ENCODE results near the gene RHOD. TPM values are rescaled to one million over a fixed set of nuclear protein-coding genes. Genes with fewer than 3 reads are reported as not detected.

The RHOD gene
- total and polyA plus RNA-seq, 2 experiments from 2014 or later = 43.3 to 77.6 TPM

GRCh38 chr11:67029146-67029545, 27.5 kb upstream of the RHOD start:
- H3K27me3 ChIP-seq = peaks cover 14% of the 10 kb centered on the region
- H3K4me2 ChIP-seq = no peak overlapping the region
- no peak overlapping the region for H2AFZ ChIP-seq
- H3K9me3 ChIP-seq (ENCODE audit: low read depth) = no peaks in the 10 kb centered on the region
- H3K4me3 ChIP-seq = no peak overlapping the region
- no peaks in the 10 kb centered on the region for H3K79me2 ChIP-seq
- H3K36me3 ChIP-seq (replicated peaks; ENCODE audit: insufficient read depth, low read depth) = no peaks in the 10 kb centered on the region
- DNase-seq (ENCODE audit: low spot score) = no peak
- H3K9me2 ChIP-seq (replicated peaks; ENCODE audit: insufficient read depth) = no peaks in the 10 kb centered on the region
- 88% methylated on average over 6 of the region's 6 CpGs for WGBS (ENCODE audit: low lambda C conversion rate, missing lambda C conversion rate)
- H3K4me1 ChIP-seq (ENCODE audit: insufficient read depth) = peaks cover 8% of the 10 kb centered on the region
- TF ChIP-seq CTCF (IDR thresholded peaks at IDR 0.05; ENCODE audit: poor library complexity) (no peak), EZH2phosphoT487 (IDR thresholded peaks at IDR 0.05; ENCODE audit: low read depth, severe bottlenecking, unreplicated experiment) (no peak), EZH2 (IDR thresholded peaks at IDR 0.05; ENCODE audit: borderline replicate concordance) (no peak)
- no peak overlapping the region for H3K27ac ChIP-seq
- H4K20me1 ChIP-seq (ENCODE audit: insufficient read depth, poor library complexity, severe bottlenecking) = no peaks in the 10 kb centered on the region

- no peaks in the 10 kb centered on the region for H3K9me2 ChIP-seq (replicated peaks; ENCODE audit: insufficient read depth)
- no peak for DNase-seq (ENCODE audit: low spot score)
- no peak overlapping the region for H3K4me3 ChIP-seq
- H3K27me3 ChIP-seq = no peaks in the 10 kb centered on the region
- peaks cover 8% of the 10 kb centered on the region for H3K4me1 ChIP-seq (ENCODE audit: insufficient read depth)
- TF ChIP-seq EZH2phosphoT487 (IDR thresholded peaks at IDR 0.05; ENCODE audit: low read depth, severe bottlenecking, unreplicated experiment) (no peak), EZH2 (IDR thresholded peaks at IDR 0.05; ENCODE audit: borderline replicate concordance) (no peak), CTCF (IDR thresholded peaks at IDR 0.05; ENCODE audit: poor library complexity) (no peak)
- WGBS (ENCODE audit: low lambda C conversion rate, missing lambda C conversion rate) = 63% methylated on average over 9 of the region's 9 CpGs
- no peaks in the 10 kb centered on the region for H3K9me3 ChIP-seq (ENCODE audit: low read depth)
- H3K79me2 ChIP-seq = no peaks in the 10 kb centered on the region
- H3K27ac ChIP-seq = no peak overlapping the region
- no peaks in the 10 kb centered on the region for H4K20me1 ChIP-seq (ENCODE audit: insufficient read depth, poor library complexity, severe bottlenecking)
- H3K36me3 ChIP-seq (replicated peaks; ENCODE audit: insufficient read depth, low read depth) = no peaks in the 10 kb centered on the region
- no peak overlapping the region for H3K4me2 ChIP-seq
- no peak overlapping the region for H2AFZ ChIP-seq
Observed at GRCh38 chr11:67030976-67031375, 25.7 kb upstream of the RHOD start.

GRCh38 chr11:67031791-67032561, 24.7 kb upstream of the RHOD start:
- H4K20me1 ChIP-seq (ENCODE audit: insufficient read depth, poor library complexity, severe bottlenecking) = no peaks in the 10 kb centered on the region
- no peaks in the 10 kb centered on the region for H3K9me2 ChIP-seq (replicated peaks; ENCODE audit: insufficient read depth)
- H3K79me2 ChIP-seq = no peaks in the 10 kb centered on the region
- H3K9me3 ChIP-seq (ENCODE audit: low read depth) = no peaks in the 10 kb centered on the region
- H3K4me1 ChIP-seq (ENCODE audit: insufficient read depth) = peaks cover 8% of the 10 kb centered on the region
- no peak overlapping the region for H3K27ac ChIP-seq
- WGBS (ENCODE audit: low lambda C conversion rate, missing lambda C conversion rate) = 84% methylated on average over 23 of the region's 23 CpGs
- TF ChIP-seq CTCF (IDR thresholded peaks at IDR 0.05; ENCODE audit: poor library complexity) = no peak
- TF ChIP-seq EZH2phosphoT487 (IDR thresholded peaks at IDR 0.05; ENCODE audit: low read depth, severe bottlenecking, unreplicated experiment) = no peak
- no peak for TF ChIP-seq EZH2 (IDR thresholded peaks at IDR 0.05; ENCODE audit: borderline replicate concordance)
- H3K4me2 ChIP-seq = no peak overlapping the region
- no peak overlapping the region for H2AFZ ChIP-seq
- H3K36me3 ChIP-seq (replicated peaks; ENCODE audit: insufficient read depth, low read depth) = no peaks in the 10 kb centered on the region
- no peak for DNase-seq (ENCODE audit: low spot score)
- no peak overlapping the region for H3K4me3 ChIP-seq
- H3K27me3 ChIP-seq = no peaks in the 10 kb centered on the region

Data from hepatocyte (in vitro differentiated cells).